Gastroesophageal sphincter (tissue), 4 donors: Measurements from ENCODE around the gene TRIOBP. TPM values are rescaled to one million over a fixed set of nuclear protein-coding genes. Genes with fewer than 3 reads are reported as not detected.

Source experiments
- ATAC-seq: fragments of 150-250 bp; one replicate; pipeline ENCODE4 v1.9.1; 2016; ENCODE audit warnings: mild to moderate bottlenecking, moderate library complexity
- H3K27ac ChIP-seq, 4 donors: fragments of 200-600 bp; sonication (generic) in 3 of 4; 1 replicate in 3 of 4; 2 replicates in 1 of 4; pipeline ENCODE4 v1.5.1; 2016 to 2019
- H3K27me3 ChIP-seq: fragments of 200-600 bp; sonication (generic); one replicate; pipeline ENCODE4 v1.5.1; 2019
- H3K36me3 ChIP-seq, 2 donors: fragments of 200-600 bp; sonication (generic); one replicate each; pipeline ENCODE4 v1.5.1; 2019; ENCODE audit warnings: control low read depth in 1 of 2
- H3K4me1 ChIP-seq, 3 donors: fragments of 200-600 bp; sonication (generic); 1 replicate in 2 of 3; 2 replicates in 1 of 3; pipeline ENCODE4 v1.5.1; 2016 to 2019; ENCODE audit warnings: control low read depth in 2 of 3
- H3K4me3 ChIP-seq, 2 donors: fragments of 200-600 bp; sonication (generic); one replicate each; pipeline ENCODE4 v1.5.1; 2019; ENCODE audit warnings: mild to moderate bottlenecking in 1 of 2, moderate library complexity in 1 of 2
- H3K9me3 ChIP-seq, 3 donors: fragments of 200-600 bp; sonication (generic); one replicate each; pipeline ENCODE4 v1.5.1; 2017 to 2019; ENCODE audit warnings: control low read depth in 2 of 3
- EP300 ChIP-seq: sonication (generic); formaldehyde crosslinking; IDR thresholded peaks from one replicate; pipeline ENCODE4 v1.6.1; 2017; ENCODE audit warnings: antibody characterized with exemption, mild to moderate bottlenecking
- POLR2A ChIP-seq, 2 donors: fragments of 450-650 bp; IDR thresholded peaks; one replicate each; pipeline ENCODE4 v1.6.1; 2017; ENCODE audit warnings: antibody characterized with exemption in 2 of 2, mild to moderate bottlenecking in 2 of 2, moderate library complexity in 1 of 2
- POLR2AphosphoS5 ChIP-seq: sonication (generic); formaldehyde crosslinking; IDR thresholded peaks from one replicate; pipeline ENCODE4 v1.6.1; 2017; ENCODE audit warnings: antibody characterized with exemption
- WGBS, 2 donors: methylation state at CpG; one replicate each; pipeline ENCODE4 v1.1.5; 2018; ENCODE audit warnings: low coverage in 1 of 2; 5-methylcytosine and 5-hydroxymethylcytosine counted together
- total RNA-seq, 4 donors: library from RNA; depleted of rRNA; stranded (reverse); fragments of >200 nt; gene quantifications; one replicate each; pipeline ENCODE4 v1.1.0, GENCODE V29; 2016
- TF ChIP-seq, protein P1 (sequence below), 4 experiments: fragments of 200-600 bp in 2 of 4; fragments of 450-650 bp in 2 of 4; sonication (generic) in 1 of 4; IDR thresholded peaks; one replicate each; pipeline ENCODE4 v1.5.1; 2017 to 2019; ENCODE audit warnings: antibody characterized with exemption in 4 of 4, mild to moderate bottlenecking in 2 of 4, moderate library complexity in 2 of 4

TRIOBP gene
- total RNA-seq, 4 donors from 2014 or later: 128 to 234 (median 137) TPM

DNA sequence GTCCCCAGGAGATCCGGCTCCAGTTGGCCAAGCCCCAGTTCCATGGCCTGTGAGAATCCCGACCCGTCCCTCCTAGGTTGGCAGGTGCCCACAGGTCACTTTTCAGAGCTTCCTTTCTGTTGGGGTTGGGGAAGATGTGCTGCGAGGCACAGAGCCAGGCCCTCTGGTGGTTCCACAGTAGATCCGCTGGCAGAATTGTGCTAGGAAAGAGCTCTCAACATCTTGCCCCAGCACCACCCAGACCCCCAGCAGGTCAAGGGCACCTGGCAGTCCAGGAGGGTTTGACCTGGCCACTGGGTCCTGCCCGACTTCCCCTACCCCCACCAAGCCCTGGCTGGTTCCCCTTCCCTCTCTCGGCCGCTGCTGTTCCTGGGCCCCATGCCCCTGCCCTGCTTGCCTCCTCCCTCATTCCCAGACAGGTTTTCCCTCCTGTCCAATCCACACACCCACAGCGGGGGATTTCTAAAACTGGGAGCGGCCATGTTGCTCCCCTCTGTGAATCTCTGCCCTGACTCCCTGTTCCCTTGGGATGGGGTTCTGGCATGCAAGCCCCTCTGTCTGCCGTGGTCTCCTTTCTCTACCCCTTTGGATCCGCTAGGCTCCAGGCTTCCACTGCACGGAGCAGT lies 84.7 kb downstream of the TRIOBP start:
- TF ChIP-seq, protein P1, sequence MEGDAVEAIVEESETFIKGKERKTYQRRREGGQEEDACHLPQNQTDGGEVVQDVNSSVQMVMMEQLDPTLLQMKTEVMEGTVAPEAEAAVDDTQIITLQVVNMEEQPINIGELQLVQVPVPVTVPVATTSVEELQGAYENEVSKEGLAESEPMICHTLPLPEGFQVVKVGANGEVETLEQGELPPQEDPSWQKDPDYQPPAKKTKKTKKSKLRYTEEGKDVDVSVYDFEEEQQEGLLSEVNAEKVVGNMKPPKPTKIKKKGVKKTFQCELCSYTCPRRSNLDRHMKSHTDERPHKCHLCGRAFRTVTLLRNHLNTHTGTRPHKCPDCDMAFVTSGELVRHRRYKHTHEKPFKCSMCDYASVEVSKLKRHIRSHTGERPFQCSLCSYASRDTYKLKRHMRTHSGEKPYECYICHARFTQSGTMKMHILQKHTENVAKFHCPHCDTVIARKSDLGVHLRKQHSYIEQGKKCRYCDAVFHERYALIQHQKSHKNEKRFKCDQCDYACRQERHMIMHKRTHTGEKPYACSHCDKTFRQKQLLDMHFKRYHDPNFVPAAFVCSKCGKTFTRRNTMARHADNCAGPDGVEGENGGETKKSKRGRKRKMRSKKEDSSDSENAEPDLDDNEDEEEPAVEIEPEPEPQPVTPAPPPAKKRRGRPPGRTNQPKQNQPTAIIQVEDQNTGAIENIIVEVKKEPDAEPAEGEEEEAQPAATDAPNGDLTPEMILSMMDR (IDR thresholded peaks at IDR 0.05): no peak
- TF ChIP-seq POLR2A (IDR thresholded peaks at IDR 0.05) (no peak), EP300 (no peak), POLR2AphosphoS5 (no peak)
- Histone ChIP-seq H3K4me3 (no peak overlapping the region), H3K4me1 (peaks cover 0 to 11% (median 7%) of the 10 kb centered on the region in 3 donors), H3K27me3 (no peaks in the 10 kb centered on the region), H3K36me3 (no peaks in the 10 kb centered on the region), H3K27ac (no peak overlapping the region), H3K9me3 (no peaks in the 10 kb centered on the region)
- no peak for ATAC-seq
- 58 to 63% methylated on average over 3 to 7 of the region's 13 CpGs for WGBS, 2 donors

DNA sequence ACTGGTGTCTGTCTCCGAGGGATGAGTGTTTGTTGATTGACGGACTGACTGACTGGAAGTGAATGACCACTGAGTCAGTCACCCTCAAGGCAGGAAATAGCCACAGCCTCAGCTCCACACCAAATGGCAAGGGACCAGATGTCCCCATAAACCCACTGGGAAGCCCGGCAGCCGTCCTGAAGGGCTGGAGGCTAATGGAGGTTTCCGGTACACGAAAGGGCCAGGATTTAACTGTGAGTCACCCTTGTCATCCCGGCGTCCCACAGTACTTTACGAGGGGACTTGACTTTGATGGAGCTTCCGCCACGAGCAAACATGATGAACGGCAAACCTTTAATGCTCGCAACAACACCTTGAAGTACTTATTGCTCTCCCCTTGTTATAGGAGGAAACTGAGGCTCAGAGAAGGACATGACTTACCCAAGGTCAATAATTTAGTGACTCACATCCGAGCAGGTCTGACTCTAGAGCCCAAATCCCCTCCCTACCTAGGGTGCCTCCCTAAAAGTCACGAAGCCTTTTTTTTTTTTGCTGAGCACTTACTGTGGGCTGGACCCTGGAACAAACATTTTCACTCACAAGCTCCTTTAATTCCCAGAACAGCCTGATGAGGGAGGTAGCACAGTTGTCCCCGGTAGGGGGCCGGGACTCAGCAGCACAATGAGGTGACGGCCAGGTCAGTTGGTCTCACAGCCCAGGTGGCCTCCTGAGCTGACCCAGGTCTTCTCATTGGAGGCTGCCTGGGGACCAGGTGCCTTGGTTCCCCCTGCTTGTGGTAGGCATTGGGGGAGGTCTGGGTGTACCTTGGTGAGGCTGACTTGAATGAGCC lies 85.7 kb downstream of the TRIOBP start:
- Histone ChIP-seq H3K27me3 (no peaks in the 10 kb centered on the region), H3K36me3 (no peaks in the 10 kb centered on the region), H3K4me1 (peaks cover 0 to 1% (median 0%) of the 10 kb centered on the region in 3 donors), H3K27ac (no peak overlapping the region), H3K9me3 (no peaks in the 10 kb centered on the region), H3K4me3 (no peak overlapping the region)
- 61 to 74% methylated on average over 9 to 11 of the region's 18 CpGs for WGBS, 2 donors
- TF ChIP-seq POLR2AphosphoS5 (no peak), EP300 (no peak), POLR2A (IDR thresholded peaks at IDR 0.05) (no peak)
- TF ChIP-seq, protein P1 (IDR thresholded peaks at IDR 0.05): no peak
- no peak for ATAC-seq

DNA sequence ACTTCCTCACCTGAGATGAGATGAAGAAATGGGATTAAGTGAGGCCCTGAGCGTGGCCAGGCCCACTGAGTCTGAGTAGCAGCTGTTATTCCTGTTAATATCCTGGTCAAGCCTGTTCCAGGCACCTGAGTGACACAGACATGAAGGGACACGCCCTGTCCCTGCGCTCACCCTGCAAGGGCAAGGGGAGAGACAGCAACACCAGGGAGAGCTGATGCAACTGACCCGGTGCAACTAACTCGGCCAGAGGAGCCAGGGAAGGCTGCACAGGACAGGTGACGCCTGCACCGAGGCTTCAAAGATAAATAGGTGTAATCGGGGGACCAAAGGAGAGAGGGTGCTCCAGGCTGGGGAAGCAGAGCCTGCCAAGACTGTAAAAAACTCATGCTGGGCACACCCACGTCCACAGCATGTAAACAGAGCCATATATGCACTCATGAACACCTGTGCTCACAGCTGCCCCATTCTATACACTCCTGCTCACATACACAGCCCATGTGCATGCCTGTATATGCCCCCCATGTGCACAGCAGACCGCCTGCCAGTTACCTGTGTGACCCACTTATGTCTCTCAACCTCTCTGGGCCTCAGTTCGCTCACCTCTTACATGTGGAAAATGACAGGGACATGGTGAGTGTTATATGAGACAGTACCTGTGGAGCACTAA lies 88.1 kb downstream of the TRIOBP start:
- Histone ChIP-seq H3K36me3 (no peaks in the 10 kb centered on the region), H3K9me3 (no peaks in the 10 kb centered on the region), H3K4me1 (no peaks in the 10 kb centered on the region), H3K4me3 (no peak overlapping the region), H3K27me3 (no peaks in the 10 kb centered on the region), H3K27ac (no peak overlapping the region)
- TF ChIP-seq POLR2A (IDR thresholded peaks at IDR 0.05) (no peak), EP300 (no peak), POLR2AphosphoS5 (no peak)
- TF ChIP-seq, protein P1 (IDR thresholded peaks at IDR 0.05): no peak
- 44 to 100% methylated on average over 1 to 6 of the region's 11 CpGs for WGBS, 2 donors
- ATAC-seq: no peak

DNA sequence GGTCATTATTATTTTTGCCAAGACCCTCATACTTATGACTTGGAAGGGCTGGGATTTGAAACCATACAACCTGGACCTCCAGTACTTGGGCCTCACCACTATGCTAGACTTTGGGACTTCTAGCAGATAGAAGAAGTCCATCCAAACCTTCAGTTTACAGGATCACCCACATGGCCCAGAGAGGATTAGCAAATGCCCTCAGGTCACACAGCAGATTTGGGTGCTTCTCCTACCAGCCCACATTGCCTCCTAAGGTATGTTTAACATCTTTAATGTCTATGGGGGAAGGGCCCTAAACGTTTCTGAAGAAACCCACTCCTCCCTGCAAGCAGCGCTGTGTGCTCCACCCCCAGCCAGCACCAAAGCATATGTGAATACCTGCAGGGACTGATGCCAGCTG lies 93.4 kb downstream of the TRIOBP start:
- Histone ChIP-seq H3K4me3 (no peak overlapping the region), H3K27ac (no peak overlapping the region), H3K36me3 (no peaks in the 10 kb centered on the region), H3K4me1 (peaks cover 0 to 8% (median 0%) of the 10 kb centered on the region in 3 donors), H3K9me3 (no peaks in the 10 kb centered on the region), H3K27me3 (no peaks in the 10 kb centered on the region)
- no peak for ATAC-seq
- TF ChIP-seq POLR2AphosphoS5: no peak
- no peak for TF ChIP-seq EP300
- TF ChIP-seq, protein P1 (IDR thresholded peaks at IDR 0.05): no peak
- TF ChIP-seq POLR2A (IDR thresholded peaks at IDR 0.05): no peak
- 70% methylated on average over 2 of the region's 2 CpGs; no CpG with 5 or more reads in 1 of the 2 donors for WGBS, 2 donors
